Psoas muscle (tissue), 8 donors: ENCODE results near the gene PLSCR1. TPM values are rescaled to one million over a fixed set of nuclear protein-coding genes. Genes with fewer than 3 reads are reported as not detected.

Experiments
- ATAC-seq, 4 donors: fragments of 200-7000 bp; cut with Tn5 transposase; one replicate each; pipeline ENCODE4 v1.9.1; 2020; ENCODE audit warnings: moderate library complexity in 3 of 4, mild to moderate bottlenecking in 2 of 4
- DNase-seq, 2 donors: peaks; one replicate each; pipeline ENCODE4 v3.0.0-alpha.2; 2020
- H3K27ac ChIP-seq: fragments of 200-600 bp; one replicate; pipeline ENCODE4 v1.8.0; 2022
- H3K27me3 ChIP-seq, 3 donors: fragments of 200-600 bp in 1 of 3; one replicate each; pipeline versions ENCODE4 v1.6.1 to v1.8.0; 2013 to 2022; ENCODE audit warnings: low read length in 2 of 3, mild to moderate bottlenecking in 2 of 3, moderate library complexity in 1 of 3; ENCODE audit not compliant: insufficient read depth in 3 of 3
- H3K36me3 ChIP-seq, 2 donors: fragments of 200-600 bp in 1 of 2; one replicate each; pipeline versions ENCODE4 v1.6.1 to v1.8.0; 2013 to 2022; ENCODE audit warnings: low read depth in 1 of 2, mild to moderate bottlenecking in 1 of 2, moderate library complexity in 1 of 2; ENCODE audit not compliant: insufficient read depth in 1 of 2
- H3K4me1 ChIP-seq: fragments of 200-600 bp; one replicate; pipeline ENCODE4 v1.8.0; 2022
- H3K4me3 ChIP-seq: fragments of 200-600 bp; one replicate; pipeline ENCODE4 v1.8.0; 2022; ENCODE audit warnings: mild to moderate bottlenecking
- H3K9me3 ChIP-seq: fragments of 200-600 bp; one replicate; pipeline ENCODE4 v1.8.0; 2022
- CTCF ChIP-seq: fragments of 200-600 bp; IDR thresholded peaks from one replicate; pipeline ENCODE4 v1.8.0; 2022; ENCODE audit warnings: antibody characterized with exemption
- WGBS, 3 donors: extraction: QIAGEN DNeasy Blood & Tissue Kit; methylation state at CpG; one replicate each; pipeline versions ENCODE4 v1.1.6 to v1.1.7; 2013; 5-methylcytosine and 5-hydroxymethylcytosine counted together
- intact Hi-C, 2 donors: fragments of 100-400 bp; cut with DNase I; formaldehyde crosslinking; loops; one replicate each; pipeline versions ENCODE4 v1.11.0 to v1.14.2; 2022
- long read RNA-seq, 2 donors: library from polyadenylated mRNA; unstranded; transcript quantifications; one replicate each; pipeline ENCODE4 v2.0.0, GENCODE V29; 2021
- polyA plus RNA-seq, 3 donors: library from polyadenylated mRNA; stranded (reverse); fragments of 200-250 nt; gene quantifications; one replicate each; pipeline ENCODE4 v1.2.3, GENCODE V29; 2013
- total RNA-seq, 4 donors: library from RNA; stranded (reverse); fragmentation: NEBNext Ultra II Directional in 2 of 4; extraction: Animal tissue kit (Norgen Biotek cat#: 25700) in 2 of 4; gene quantifications; one replicate each; pipeline versions ENCODE4 v1.2.1 to v1.2.4, GENCODE V29; 2021 to 2023
- donor health status: healthy with polysubstance abuse.
- donor health status: DM: no; HTN: no; CAD: no; lungs with moderate emphysema.
- donor health status: Bipolar disorder and iron deficiency.
- donor health status: healthy.
- donor health status: DM: yes; HTN: yes; CAD: no.
- donor health status: DM: no; HTN: no; CAD: no.
- donor health status: DM: no; HTN: no; CAD: no.
- donor health status: DM: yes; HTN: yes; CAD: no.

PLSCR1 gene, protein sequence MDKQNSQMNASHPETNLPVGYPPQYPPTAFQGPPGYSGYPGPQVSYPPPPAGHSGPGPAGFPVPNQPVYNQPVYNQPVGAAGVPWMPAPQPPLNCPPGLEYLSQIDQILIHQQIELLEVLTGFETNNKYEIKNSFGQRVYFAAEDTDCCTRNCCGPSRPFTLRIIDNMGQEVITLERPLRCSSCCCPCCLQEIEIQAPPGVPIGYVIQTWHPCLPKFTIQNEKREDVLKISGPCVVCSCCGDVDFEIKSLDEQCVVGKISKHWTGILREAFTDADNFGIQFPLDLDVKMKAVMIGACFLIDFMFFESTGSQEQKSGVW
- total RNA-seq (10 to 100 TPM; 11.1 to 31.0 (median 21.0) TPM), polyA plus RNA-seq (10 to 100 TPM in 1 of 3 donors, 1 to 10 TPM in 2; 7.1 to 13.1 (median 8.0) TPM)
- long read RNA-seq, donor 1, transcript PLSCR1-201 (9 exons, 2,233 nt) = major isoform, 7 of 10 reads
- long read RNA-seq, donor 1, partial matches to known transcripts = 1 of 10 reads
- long read RNA-seq, donor 1, other reads (novel, unspliced or antisense) = 1 of 10 reads
- long read RNA-seq, donor 2, transcript PLSCR1-201 (9 exons, 2,233 nt) = major isoform, 12 of 14 reads
- long read RNA-seq, donor 2, partial matches to known transcripts = 0 of 14 reads
- long read RNA-seq, donor 2, other reads (novel, unspliced or antisense) = 0 of 14 reads

DNA sequence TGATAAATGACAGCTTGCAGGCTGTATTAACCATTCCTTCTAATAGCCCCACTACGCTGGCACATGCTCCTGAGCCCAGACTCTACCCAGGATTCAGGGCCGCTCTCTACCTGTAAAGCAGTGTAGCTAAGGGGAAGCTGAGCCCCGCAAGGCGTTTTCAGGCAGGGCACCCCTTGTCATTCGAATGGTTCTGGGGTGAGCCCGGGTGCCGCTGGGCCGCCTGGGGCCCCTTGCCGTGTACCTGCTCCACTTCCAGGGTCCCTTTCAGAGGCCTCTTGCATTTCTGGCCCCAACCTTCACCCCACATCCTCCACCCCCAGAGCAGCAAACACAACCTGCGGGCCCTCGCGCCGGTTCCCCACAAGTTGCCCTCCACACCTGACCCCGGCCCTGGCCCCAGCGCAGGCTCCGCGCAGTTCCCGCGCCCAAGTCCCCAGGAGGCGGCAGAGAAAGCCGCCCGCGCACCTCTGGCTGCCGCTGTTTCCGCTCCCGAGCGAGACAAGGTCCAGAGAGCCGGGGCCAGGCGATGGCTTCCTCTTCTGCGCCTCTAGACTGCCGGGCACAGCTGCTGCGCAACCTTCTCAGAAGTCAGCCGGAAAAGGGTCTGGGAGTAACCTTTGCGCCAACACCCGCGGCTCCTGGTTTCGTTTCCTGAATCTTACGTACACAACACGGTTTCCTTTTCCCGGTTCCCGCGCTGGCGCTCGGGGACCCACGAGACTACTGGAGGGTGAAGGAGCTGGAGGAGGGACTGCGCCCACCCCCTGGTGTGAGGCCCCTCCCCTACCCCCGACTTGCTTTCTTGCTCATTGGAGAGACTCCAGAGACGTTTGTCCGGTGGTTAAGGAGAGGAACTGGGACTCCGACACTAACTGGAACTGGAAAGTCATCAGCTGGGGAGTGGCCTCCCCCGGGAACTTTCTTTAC is at the start of gene PLSCR1:
Gene PLSCR1, minus strand, starts transcription at position 606 of the 927 bp plus-strand sequence. CDS start 8,055 bp downstream, outside the sequence.
- peak within 1 kb of the TSS; percentile 78 for H3K27ac ChIP-seq
- 1 to 2% (median 2%) methylated on average over 51 of the region's 51 CpGs for WGBS, 3 donors
- DNase-seq = peak; percentile 93
- ATAC-seq = peak; percentile 83 to 91 (median 88)
- peak within 1 kb of the TSS; percentile 74 for H3K4me3 ChIP-seq
- intact Hi-C loops = no loop called here
- TF ChIP-seq CTCF = no peak
- H3K27me3 ChIP-seq = peaks cover 0 to 6% (median 0%) of the 10 kb centered on the region in 3 donors
- peaks cover 5% of the 10 kb centered on the region for H3K4me1 ChIP-seq
- H3K36me3 ChIP-seq = no peaks in the 10 kb centered on the region
- no peaks in the 10 kb centered on the region for H3K9me3 ChIP-seq

DNA sequence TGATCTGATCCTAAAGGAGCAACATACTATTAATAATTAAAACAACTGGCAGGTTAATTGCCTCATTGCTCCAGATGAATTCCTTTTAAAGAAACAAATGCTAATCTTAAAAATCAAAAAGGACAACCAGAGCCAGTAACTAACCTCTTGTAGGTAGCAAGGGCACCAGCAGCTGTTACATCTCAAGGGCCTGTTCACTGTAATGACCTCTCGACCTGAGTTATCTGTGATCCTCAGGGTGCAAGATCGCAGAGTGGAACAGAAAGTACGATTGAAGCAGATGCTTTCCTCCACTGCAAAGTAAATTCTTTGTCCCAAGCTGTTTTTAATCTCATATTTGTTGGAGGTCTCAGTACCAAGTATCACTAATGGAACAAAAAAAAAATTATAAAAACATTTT is 49.4 kb upstream of the PLSCR1 start:
- H3K36me3 ChIP-seq = no peaks in the 10 kb centered on the region
- intact Hi-C loops = no loop called here
- 69 to 73% (median 72%) methylated on average over 3 of the region's 3 CpGs for WGBS, 3 donors
- H3K9me3 ChIP-seq = no peaks in the 10 kb centered on the region
- no peak for TF ChIP-seq CTCF
- no peaks in the 10 kb centered on the region for H3K27me3 ChIP-seq
- no peak overlapping the region for H3K4me3 ChIP-seq
- H3K4me1 ChIP-seq = no peaks in the 10 kb centered on the region
- no peak for DNase-seq
- H3K27ac ChIP-seq = no peak overlapping the region
- no peak for ATAC-seq

- H3K27ac ChIP-seq = no peak overlapping the region
- intact Hi-C loops = no loop called here
- no peak overlapping the region for H3K4me3 ChIP-seq
- H3K27me3 ChIP-seq = no peaks in the 10 kb centered on the region
- no peaks in the 10 kb centered on the region for H3K9me3 ChIP-seq
- no peak for TF ChIP-seq CTCF
- WGBS, 3 donors = 53 to 58% (median 56%) methylated on average over 2 of the region's 2 CpGs
- DNase-seq (no peak), ATAC-seq (no peak)
- no peaks in the 10 kb centered on the region for H3K36me3 ChIP-seq
- H3K4me1 ChIP-seq = no peaks in the 10 kb centered on the region
Measured at GRCh38 chr3:146590521-146590920, 46.1 kb upstream of the PLSCR1 start.

DNA sequence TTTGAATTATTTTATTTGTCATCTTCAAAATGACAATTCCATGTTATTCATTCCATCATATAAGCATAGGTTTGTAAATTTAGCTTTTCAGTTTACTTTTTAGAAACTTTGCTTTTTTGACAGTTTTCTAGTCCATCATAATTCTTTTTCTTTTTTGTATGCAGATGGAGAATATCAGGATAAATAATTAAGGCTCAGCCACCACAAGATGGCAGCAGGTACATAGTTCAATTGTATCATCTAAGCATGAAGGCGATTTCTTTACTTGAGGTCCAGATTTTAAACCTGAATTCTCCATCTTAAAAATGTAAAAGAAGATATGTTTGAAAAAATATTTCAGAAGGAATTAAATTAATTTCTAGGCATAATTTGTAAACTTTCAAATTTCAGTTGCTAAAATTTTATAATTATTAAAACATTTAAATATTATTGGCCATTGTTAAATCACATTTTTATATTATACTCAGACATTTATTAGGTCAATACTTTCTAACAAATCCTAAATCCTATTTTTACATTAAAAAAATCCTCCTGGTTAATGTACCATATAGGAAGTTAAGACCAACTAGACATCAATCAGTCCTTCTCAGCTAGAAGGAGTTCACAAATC is 45.6 kb upstream of the PLSCR1 start:
- intact Hi-C loops = loop anchor here in 1 of 2 donors (10.0 kb wide), 1 partner anchor 255 kb away; no protein-coding TSS in a partner anchor
- TF ChIP-seq CTCF = peak; percentile 48
- Histone ChIP-seq H3K27me3 (no peaks in the 10 kb centered on the region), H3K9me3 (no peaks in the 10 kb centered on the region), H3K36me3 (no peaks in the 10 kb centered on the region), H3K4me3 (no peak overlapping the region), H3K4me1 (no peaks in the 10 kb centered on the region), H3K27ac (no peak overlapping the region)
- 5 to 7% (median 7%) methylated on average over 1 of the region's 1 CpG for WGBS, 3 donors
- no peak for DNase-seq
- no peak for ATAC-seq
